ENCODE results near the gene ZSCAN29.
A peak's percentile ranks its signal among the peaks of the same experiment; 100 is the strongest.

Gene ZSCAN29

GRCh38 chr15:43346305-43346704 is 24.5 kb downstream of the ZSCAN29 start:
- DNase-seq, result no peak

DNA sequence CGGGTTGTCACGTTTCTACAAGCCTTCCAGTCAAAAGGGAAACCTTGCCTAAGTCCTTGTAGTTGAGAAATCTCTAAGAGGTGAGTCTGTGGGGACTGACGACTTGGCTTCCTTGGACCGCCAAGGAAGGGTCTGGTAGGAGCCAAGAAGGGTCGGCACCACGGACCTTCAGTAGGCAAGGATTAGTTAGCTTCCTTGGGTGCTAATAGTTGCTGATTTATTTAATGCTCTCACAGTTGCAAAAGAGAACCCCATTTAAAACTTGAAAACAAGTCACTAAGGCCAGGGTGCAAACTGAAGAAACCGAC is 40.1 kb downstream of the ZSCAN29 start:
- DNase-seq, result no peak

DNA sequence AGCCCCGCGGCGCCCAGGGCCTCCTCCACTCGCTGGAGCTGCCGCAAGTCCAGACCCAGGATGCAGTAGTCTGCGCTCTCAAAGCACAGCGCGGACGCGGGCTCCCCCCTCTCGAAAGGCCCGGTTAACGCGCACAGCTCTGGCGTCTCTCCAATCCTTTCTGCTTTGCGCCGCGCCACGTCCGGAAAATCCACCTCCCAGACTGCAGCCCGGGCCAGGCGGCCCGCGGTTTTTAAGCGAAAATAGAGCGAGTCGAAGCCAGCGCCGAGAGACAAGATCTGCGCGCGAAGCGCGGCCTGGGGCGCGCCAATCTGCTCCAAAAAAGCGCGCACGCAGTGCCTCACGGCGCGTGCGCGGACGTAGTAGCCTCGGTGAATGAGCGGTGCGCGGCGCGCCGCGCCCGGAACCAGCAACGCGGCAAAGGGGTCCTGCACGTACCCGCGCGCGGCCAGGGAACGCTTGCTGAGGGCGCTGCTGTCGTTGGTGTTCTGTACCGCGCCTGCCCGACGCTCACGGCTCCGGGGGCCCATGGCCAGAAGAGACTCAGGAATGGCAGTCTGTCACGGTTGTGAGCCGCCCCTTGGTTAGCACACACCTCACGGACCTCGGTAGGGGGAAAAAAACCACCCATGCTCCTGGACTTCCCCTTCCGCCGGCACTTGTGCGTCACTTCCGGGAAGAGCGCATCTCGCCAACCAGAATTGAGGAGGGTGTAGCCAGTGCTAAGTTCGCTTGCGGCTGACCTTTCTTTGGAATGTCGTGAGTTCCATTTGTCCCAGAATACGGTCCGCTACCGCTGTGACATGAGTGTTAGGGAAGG is 40.7 kb downstream of the ZSCAN29 start, which contains the start of gene LCMT2:
Gene LCMT2 (minus strand): TSS at position 614 of the 820 bp plus-strand sequence. CDS start 84 bp downstream, at position 530.
- DNase-seq, result peak; percentile 80 to 86

DNA sequence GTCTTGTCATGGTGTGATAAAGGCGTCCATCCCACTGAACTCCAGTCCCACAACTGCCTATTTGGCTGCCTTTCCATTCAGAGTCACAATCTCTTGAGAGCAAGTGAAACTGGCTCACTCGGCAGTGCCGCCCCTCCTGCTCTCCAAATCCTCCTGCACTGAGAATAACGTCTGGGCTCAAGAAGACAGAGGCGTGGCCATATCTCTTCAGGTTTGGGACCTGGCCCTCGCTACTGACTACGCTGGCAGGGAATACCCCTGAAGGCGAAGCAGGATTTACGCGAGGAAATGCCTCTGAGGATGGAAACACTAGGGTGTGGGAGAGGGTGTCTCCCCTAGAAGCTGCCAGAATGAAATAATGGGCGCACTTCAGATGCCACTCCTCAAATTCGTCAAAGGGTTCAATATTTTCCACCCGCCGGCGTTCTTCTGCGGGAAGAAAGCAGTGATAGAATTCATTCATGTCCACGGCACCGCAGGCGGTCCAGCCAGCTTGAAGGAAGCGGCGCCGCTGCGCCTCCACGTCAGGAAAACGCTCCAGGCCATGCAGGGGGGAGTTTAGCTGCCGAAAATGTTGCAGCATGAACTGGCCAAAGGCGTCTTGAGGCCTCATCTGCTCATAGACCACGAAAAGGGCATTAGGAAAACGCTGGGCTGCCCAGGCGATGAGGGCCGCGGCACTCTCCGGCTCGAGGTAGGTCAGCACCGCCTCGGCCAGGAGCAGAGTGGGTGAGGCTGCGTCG is 41.5 kb downstream of the ZSCAN29 start:
- no peak for DNase-seq

DNA sequence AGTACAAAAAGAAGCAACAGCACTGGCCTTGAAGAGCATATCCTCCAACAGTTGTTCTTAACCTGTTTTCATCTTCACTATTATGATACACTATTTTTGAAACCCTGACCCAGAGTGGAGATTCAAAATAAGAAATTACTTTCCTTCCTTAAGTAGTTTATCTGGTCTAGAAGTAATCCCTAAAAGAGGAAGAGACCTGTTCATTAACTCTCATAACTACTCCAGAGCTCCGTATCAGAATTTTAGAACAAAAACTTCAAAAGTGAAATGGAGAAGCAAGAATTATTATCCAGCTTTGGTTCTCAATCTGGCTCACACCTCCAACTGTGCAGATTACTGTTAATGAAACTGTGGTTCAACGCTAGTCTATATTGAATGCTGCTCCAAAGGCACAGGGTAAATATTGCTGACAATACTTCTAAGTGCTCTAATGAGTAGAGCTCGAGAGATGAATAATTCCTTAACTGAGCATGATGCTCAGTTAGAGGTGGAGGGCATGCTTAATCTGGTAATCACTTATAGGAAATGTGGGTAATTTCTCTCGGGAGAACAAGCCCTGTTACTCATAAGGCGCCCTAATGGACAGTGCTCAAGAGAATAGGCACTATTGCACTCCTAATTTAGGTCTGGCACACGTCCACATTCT is 45.7 kb downstream of the ZSCAN29 start:
- DNase-seq, result no peak

DNA sequence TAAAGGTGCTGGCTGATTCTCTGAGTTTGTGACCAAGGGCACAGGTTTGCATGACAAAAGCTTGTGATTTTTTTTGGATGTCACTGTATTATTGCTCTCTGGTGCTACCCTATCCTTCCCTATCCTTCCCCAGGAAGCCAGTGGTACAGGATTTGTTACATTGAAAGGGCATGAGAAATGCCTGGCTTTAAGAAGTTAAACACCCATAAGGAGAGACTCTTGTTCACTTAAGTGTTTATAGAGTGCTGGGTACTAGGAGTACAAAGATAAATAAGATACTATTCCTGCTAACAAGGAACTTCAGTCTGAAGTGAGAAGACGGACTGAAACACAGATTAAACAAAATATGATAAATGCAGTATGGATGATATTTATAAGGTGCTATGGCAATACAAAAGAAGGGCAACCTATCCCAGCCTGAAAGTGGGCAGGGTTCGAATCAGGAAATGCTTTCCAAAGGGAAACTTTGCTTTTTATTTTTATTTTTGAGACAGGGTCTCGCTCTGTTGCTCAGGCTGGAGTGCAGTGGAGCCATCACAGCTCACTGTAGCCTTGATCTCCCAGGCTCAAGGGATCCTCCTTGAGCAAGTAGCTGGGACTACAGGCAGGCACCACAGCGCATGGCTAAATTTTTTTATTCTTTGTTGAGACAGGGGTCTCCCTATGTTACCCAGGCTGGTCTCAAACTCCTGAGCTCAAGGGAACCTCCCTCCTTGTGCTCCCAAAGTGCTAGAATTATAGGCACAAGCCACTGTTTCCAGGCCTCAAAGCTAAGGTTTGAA is 51.7 kb downstream of the ZSCAN29 start:
- DNase-seq, result no peak

GRCh38 chr15:43317566-43318184 is 53.2 kb downstream of the ZSCAN29 start:
- no peak for DNase-seq

- no peak for DNase-seq
Observed at GRCh38 chr15:43316971-43317346, 53.9 kb downstream of the ZSCAN29 start.

- no peak for DNase-seq
Observed at GRCh38 chr15:43316016-43316970, 54.5 kb downstream of the ZSCAN29 start.

GRCh38 chr15:43314171-43314570 is 56.7 kb downstream of the ZSCAN29 start:
- DNase-seq, result no peak

GRCh38 chr15:43312378-43312777 is 58.5 kb downstream of the ZSCAN29 start:
- DNase-seq, result no peak

Measured in bone marrow (tissue), 2 donors.